HEK293T (cell line): ENCODE data around the gene EFCAB5.
"Not testable (repeated sequence)": the region's sequence is repeated elsewhere in the genome, so short reads cannot be mapped to it uniquely, and the experiment has no call there.

Experiments used
- CTCF ChIA-PET: fragments of 350-600 bp; formaldehyde crosslinking; extraction: SDS; loops from one replicate; lab custom pipeline; 2021; ENCODE audit warnings: antibody characterized with exemption, inconsistent platforms; lab: Yijun Ruan, JAX
- POLR2A ChIA-PET: fragments of 350-600 bp; formaldehyde crosslinking; extraction: SDS; loops from one replicate; lab custom pipeline; 2020; ENCODE audit warnings: antibody characterized with exemption, inconsistent platforms; lab: Yijun Ruan, JAX
- DNase-seq: peaks from one replicate; pipeline ENCODE4 v3.0.0; 2012; ENCODE audit warnings: mixed read lengths; ENCODE audit errors: extremely low spot score
- ARNT ChIP-seq: fragments of 450-650 bp; IDR thresholded peaks from 2 replicates; pipeline ENCODE4 v1.6.1; 2017; ENCODE audit warnings: mild to moderate bottlenecking
- BHLHE40 ChIP-seq: fragments of 450-650 bp; IDR thresholded peaks from 2 replicates; pipeline ENCODE4 v1.6.1; 2016; ENCODE audit warnings: mild to moderate bottlenecking, moderate library complexity, borderline replicate concordance
- CTBP1 ChIP-seq: fragments of 450-650 bp; IDR thresholded peaks from 2 replicates; pipeline ENCODE4 v1.6.1; 2016; ENCODE audit warnings: borderline replicate concordance
- ELF4 ChIP-seq: fragments of 450-650 bp; IDR thresholded peaks from 2 replicates; pipeline ENCODE4 v1.6.1; 2017; ENCODE audit warnings: antibody characterized with exemption
- FOXA1 ChIP-seq: fragments of 450-650 bp; IDR thresholded peaks from 2 replicates; pipeline ENCODE4 v1.6.1; 2016; ENCODE audit warnings: mild to moderate bottlenecking
- FOXK2 ChIP-seq: fragments of 450-650 bp; IDR thresholded peaks from 2 replicates; pipeline ENCODE4 v1.6.1; 2016; ENCODE audit warnings: mild to moderate bottlenecking
- FOXM1 ChIP-seq: fragments of 450-650 bp; IDR thresholded peaks from 2 replicates; pipeline ENCODE4 v1.6.1; 2017; ENCODE audit warnings: mild to moderate bottlenecking, borderline replicate concordance
- HDGF ChIP-seq: fragments of 450-650 bp; IDR thresholded peaks from 2 replicates; pipeline ENCODE4 v1.6.1; 2017; ENCODE audit warnings: antibody characterized with exemption, borderline replicate concordance
- L3MBTL2 ChIP-seq: fragments of 450-650 bp; conservative IDR thresholded peaks from 2 replicates; pipeline ENCODE4 v1.6.1; 2016; ENCODE audit warnings: mild to moderate bottlenecking
- LEF1 ChIP-seq: fragments of 450-650 bp; IDR thresholded peaks from 2 replicates; pipeline ENCODE4 v1.6.1; 2017; ENCODE audit warnings: mild to moderate bottlenecking, borderline replicate concordance
- NFRKB ChIP-seq: fragments of 450-650 bp; IDR thresholded peaks from 2 replicates; pipeline ENCODE4 v1.6.1; 2016; ENCODE audit warnings: mild to moderate bottlenecking, moderate library complexity
- PKNOX1 ChIP-seq: fragments of 450-650 bp; IDR thresholded peaks from 2 replicates; pipeline ENCODE4 v1.6.1; 2016
- SP1 ChIP-seq: fragments of 450-650 bp; IDR thresholded peaks from 2 replicates; pipeline ENCODE4 v1.6.1; 2017
- SUZ12 ChIP-seq: fragments of 450-650 bp; IDR thresholded peaks from 2 replicates; pipeline ENCODE4 v1.6.1; 2016; ENCODE audit warnings: mild to moderate bottlenecking
- TARDBP ChIP-seq: fragments of 450-650 bp; IDR thresholded peaks from 2 replicates; pipeline ENCODE4 v1.6.1; 2016
- ZNF384 ChIP-seq: fragments of 450-650 bp; IDR thresholded peaks from 2 replicates; pipeline ENCODE4 v1.6.1; 2016

EFCAB5 gene

DNA sequence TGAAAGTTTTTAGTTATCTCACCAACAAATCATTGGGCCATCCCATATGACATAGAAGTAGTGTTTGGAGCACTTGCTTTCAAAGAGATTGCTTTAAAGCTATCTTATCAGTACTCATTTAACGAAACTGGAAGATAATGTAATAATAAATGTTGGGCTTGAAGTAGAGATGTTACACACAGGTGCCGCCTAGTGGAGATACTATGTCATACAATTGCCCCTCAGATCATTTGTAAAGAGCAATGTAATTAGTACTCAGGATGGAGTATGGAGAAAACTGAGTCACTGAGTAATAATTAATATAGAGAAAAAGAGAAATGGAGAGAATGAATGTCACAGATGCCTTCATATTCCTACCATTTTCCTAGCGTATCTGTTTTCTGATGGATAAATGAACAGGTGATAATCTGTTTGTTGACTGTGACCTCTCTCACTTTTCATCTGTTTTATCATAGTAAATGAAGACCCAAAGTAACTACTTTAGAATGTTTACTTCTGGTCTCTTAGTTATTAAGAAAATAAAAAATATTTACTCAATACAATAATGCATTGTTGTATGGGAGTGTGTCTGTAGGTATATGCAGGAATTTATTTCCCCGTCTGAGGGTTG, 80.4 kb downstream of the EFCAB5 start:
- POLR2A ChIA-PET = no interaction called here
- CTCF ChIA-PET = interaction anchor here (0.6 to 2.4 kb wide), 10 partner anchors 10 to 434 kb away, joined by 3 to 23 read pairs (median 3); no protein-coding TSS in a partner anchor
- peak; percentile 26 for DNase-seq
- no peak for TF ChIP-seq FOXA1
- TF ChIP-seq SP1 = no peak
- no peak for TF ChIP-seq ELF4
- TF ChIP-seq FOXK2 = no peak
- no peak for TF ChIP-seq LEF1
- no peak for TF ChIP-seq SUZ12
- TF ChIP-seq BHLHE40 = no peak
- TF ChIP-seq FOXM1 = no peak
- no peak for TF ChIP-seq L3MBTL2
- TF ChIP-seq ARNT = no peak
- no peak for TF ChIP-seq ZNF384

- CTCF ChIA-PET, DNase-seq, POLR2A ChIA-PET: not testable (repeated sequence)
These were observed 83.9 kb downstream of the EFCAB5 start for GRCh38 chr17:30025325-30025724.

GRCh38 chr17:30027676-30028075, 86.2 kb downstream of the EFCAB5 start:
- POLR2A ChIA-PET = no interaction called here
- TF ChIP-seq HDGF (no peak), ARNT (no peak), CTBP1 (no peak), SP1 (no peak), ZNF384 (no peak), L3MBTL2 (no peak), ELF4 (no peak), BHLHE40 (no peak), TARDBP (no peak)
- no peak for DNase-seq
- CTCF ChIA-PET = interaction anchor here (0.6 to 3.0 kb wide), 2 partner anchors 66 to 503 kb away, joined by 3 to 20 read pairs; no protein-coding TSS in a partner anchor

DNA sequence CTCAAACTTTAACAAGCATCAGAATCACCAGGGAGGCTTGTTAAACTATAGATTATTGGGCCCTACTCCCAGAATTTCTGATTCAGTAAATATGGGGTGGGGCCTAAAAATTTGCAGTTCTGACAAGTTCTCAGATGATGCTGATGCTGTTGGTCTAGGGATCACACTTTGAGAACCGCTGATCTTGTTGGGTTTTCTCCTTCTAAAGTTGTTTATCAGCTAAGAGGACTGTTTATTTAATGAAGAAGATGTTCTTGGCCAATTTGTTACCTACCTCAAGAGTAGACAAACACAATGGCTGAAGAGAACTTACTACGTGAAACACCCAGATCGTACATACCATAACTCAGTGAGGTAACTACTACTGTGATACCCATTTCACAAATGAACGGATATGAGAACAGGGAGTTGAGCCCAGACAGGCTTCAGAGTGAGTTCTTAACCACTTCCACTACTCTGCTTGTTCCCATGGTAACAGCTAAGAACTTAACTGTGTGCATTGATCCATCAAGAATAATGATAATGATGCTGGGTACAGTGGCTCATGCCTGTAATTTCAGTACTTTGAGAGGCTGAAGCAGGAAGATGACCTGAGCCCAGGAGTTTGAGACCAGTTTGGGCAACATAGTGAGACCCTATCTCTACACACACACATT, 89.9 kb downstream of the EFCAB5 start:
- CTCF ChIA-PET = interaction anchor here (1.2 to 2.3 kb wide), 2 partner anchors 62 to 63 kb away, joined by 7 read pairs; no protein-coding TSS in a partner anchor
- DNase-seq = no peak
- TF ChIP-seq FOXK2 = no peak
- TF ChIP-seq LEF1 = no peak
- TF ChIP-seq HDGF = no peak
- TF ChIP-seq SP1 = no peak
- no peak for TF ChIP-seq L3MBTL2
- TF ChIP-seq PKNOX1 = no peak
- TF ChIP-seq TARDBP = no peak
- no peak for TF ChIP-seq ARNT
- no peak for TF ChIP-seq SUZ12
- no peak for TF ChIP-seq ELF4
- TF ChIP-seq NFRKB = no peak
- no peak for TF ChIP-seq FOXM1
- TF ChIP-seq BHLHE40 = no peak
- TF ChIP-seq FOXA1 = no peak
- TF ChIP-seq ZNF384 = no peak
- TF ChIP-seq CTBP1 = no peak
- POLR2A ChIA-PET = no interaction called here

DNA sequence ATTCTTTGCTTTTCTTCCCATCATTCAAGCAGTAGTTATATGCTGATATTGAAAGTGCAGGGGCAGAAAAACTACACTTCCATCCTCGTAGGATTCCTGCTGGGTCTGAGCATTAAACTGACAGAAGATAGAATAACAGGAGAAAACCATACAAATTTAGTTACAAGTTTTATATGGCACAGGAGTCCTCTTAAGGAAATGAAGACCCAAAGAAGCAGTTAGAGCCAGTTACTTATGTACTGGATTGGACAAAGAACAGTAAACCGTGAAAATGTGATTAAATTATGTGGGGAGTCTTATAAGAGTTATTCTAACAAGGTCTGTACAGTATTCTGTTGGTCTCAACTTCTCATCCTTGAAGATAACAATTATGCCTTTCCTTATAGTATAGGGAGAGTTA, 93.9 kb downstream of the EFCAB5 start:
- ChIA-PET CTCF (no interaction called here), POLR2A (no interaction called here)

DNA sequence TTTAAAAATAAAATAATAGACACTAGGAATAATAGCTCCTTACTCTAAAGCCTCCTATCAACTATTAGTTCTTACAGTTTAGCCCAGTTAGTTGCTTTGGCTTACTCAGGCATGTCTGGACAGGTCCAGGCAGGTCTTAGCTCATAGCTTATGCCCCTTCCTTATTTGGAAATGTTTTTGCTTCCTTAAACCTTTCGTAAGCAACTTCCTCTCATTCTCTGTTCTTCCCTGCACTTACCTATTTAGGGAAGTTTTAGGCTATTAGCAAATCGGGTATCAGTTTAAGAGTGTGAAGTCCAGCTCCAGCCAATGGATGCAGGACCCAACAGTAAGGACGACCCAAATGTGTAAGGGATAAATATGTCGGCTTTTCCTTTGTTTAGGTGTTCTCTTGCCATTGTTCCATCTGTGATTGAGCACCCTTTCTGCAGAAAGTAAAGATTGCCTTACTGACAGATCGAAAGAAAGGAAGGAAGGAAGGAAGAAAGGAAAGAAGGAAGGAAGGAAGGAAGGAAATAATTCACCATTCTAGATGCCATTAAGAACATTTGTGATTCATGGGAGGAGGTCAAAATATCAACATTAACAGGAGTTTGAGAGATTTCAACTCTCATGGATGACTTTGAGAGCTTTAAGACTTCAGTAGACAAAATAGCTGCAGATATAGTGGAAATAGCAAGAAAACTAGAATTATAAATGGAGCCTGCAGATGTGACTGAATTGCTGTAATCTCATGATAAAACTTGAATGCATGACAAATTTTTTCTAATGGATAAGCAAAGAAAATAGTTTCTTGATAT, 99.5 kb downstream of the EFCAB5 start:
- POLR2A ChIA-PET, DNase-seq: not testable (repeated sequence)
- CTCF ChIA-PET = interaction anchor here (0.6 to 0.9 kb wide), 2 partner anchors 12 to 52 kb away, joined by 4 read pairs; no protein-coding TSS in a partner anchor

More for the DNA sequence above, 93.9 kb downstream of the EFCAB5 start:
- no peak for DNase-seq
- TF ChIP-seq PKNOX1 (no peak), ELF4 (no peak), FOXK2 (no peak), SP1 (no peak), ZNF384 (no peak), FOXM1 (no peak), HDGF (no peak), BHLHE40 (no peak), LEF1 (no peak), L3MBTL2 (no peak), NFRKB (no peak), TARDBP (no peak), SUZ12 (no peak), CTBP1 (no peak), ARNT (no peak), FOXA1 (no peak)
